Lower lobe of right lung (tissue), 2 donors: ENCODE measurements around the gene SLCO4A1. TPM values are rescaled to one million over a fixed set of nuclear protein-coding genes. Genes with fewer than 3 reads are reported as not detected.

Experiments used
- ATAC-seq, 2 donors: fragments of 200-7000 bp; cut with Tn5 transposase; one replicate each; pipeline ENCODE4 v1.9.1; 2020 to 2022; ENCODE audit warnings: mild to moderate bottlenecking in 2 of 2, moderate library complexity in 2 of 2
- DNase-seq: peaks from one replicate; pipeline ENCODE4 v3.0.0-alpha.2; 2020
- H3K27ac ChIP-seq: fragments of 200-600 bp; one replicate; pipeline ENCODE4 v1.8.0; 2022
- H3K27me3 ChIP-seq: fragments of 200-600 bp; one replicate; pipeline ENCODE4 v1.8.0; 2022; ENCODE audit warnings: low read depth
- H3K36me3 ChIP-seq: fragments of 200-600 bp; one replicate; pipeline ENCODE4 v1.8.0; 2022; ENCODE audit warnings: mild to moderate bottlenecking
- H3K4me1 ChIP-seq: fragments of 200-600 bp; one replicate; pipeline ENCODE4 v1.8.0; 2022
- H3K4me3 ChIP-seq: fragments of 200-600 bp; one replicate; pipeline ENCODE4 v1.8.0; 2022; ENCODE audit warnings: mild to moderate bottlenecking
- H3K9me3 ChIP-seq: fragments of 200-600 bp; one replicate; pipeline ENCODE4 v1.8.0; 2022
- intact Hi-C: fragments of 100-400 bp; cut with DNase I; formaldehyde crosslinking; loops from one replicate; pipeline ENCODE4 v1.11.0; 2022
- total RNA-seq: library from RNA; stranded (reverse); fragmentation: NEBNext Ultra II Directional; extraction: Animal tissue kit (Norgen Biotek cat#: 25700); gene quantifications from one replicate; pipeline ENCODE4 v1.2.1, GENCODE V29; 2021
- TF ChIP-seq, protein P1 (sequence below): fragments of 200-600 bp; IDR thresholded peaks from one replicate; pipeline ENCODE4 v1.8.0; 2022; ENCODE audit warnings: antibody characterized with exemption, mild to moderate bottlenecking
- donor health status: DM: no; HTN: yes; CAD: no; lungs with severe emphysema.

SLCO4A1 gene
- total RNA-seq, 1 donor from 2014 or later = 72.4 TPM

DNA sequence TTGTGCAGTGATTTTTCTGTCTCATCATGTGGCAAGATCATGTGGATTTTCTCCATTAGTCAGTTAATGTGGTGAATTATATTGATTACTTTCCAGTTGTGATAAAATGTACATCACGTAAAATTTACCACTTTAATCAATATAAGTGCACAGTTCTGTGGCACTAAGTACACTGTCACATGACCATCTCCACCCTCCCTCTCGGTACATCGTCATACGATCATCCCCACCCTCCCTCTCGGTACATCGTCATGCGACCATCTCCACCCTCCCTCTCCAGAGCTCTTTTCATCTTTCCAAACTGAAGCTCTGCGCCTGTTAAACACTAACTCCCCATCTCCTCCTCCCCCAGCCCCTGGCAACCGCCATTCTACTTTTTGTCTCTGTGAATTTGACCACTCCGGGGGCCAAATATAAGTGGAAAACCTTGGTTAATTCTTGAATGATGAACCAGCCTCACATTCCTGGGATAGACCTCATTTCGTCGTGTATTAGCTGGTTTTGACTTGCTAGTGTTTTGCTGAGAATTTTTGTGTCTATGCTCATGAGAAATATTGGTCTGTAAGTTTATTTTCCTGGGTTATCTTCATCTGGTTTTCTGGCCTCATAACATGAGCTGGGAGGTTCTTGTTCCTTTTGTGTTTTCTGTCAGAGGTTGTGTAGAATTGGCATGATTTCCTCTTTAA is 77.1 kb downstream of the SLCO4A1 start:
- intact Hi-C loops = no loop called here
- no peak overlapping the region for H3K4me3 ChIP-seq
- TF ChIP-seq, protein P1, sequence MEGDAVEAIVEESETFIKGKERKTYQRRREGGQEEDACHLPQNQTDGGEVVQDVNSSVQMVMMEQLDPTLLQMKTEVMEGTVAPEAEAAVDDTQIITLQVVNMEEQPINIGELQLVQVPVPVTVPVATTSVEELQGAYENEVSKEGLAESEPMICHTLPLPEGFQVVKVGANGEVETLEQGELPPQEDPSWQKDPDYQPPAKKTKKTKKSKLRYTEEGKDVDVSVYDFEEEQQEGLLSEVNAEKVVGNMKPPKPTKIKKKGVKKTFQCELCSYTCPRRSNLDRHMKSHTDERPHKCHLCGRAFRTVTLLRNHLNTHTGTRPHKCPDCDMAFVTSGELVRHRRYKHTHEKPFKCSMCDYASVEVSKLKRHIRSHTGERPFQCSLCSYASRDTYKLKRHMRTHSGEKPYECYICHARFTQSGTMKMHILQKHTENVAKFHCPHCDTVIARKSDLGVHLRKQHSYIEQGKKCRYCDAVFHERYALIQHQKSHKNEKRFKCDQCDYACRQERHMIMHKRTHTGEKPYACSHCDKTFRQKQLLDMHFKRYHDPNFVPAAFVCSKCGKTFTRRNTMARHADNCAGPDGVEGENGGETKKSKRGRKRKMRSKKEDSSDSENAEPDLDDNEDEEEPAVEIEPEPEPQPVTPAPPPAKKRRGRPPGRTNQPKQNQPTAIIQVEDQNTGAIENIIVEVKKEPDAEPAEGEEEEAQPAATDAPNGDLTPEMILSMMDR = no peak
- ATAC-seq = no peak
- peaks cover 30% of the 10 kb centered on the region for H3K27me3 ChIP-seq
- DNase-seq = no peak
- no peaks in the 10 kb centered on the region for H3K4me1 ChIP-seq
- H3K27ac ChIP-seq = no peak overlapping the region
- H3K36me3 ChIP-seq = no peaks in the 10 kb centered on the region
- H3K9me3 ChIP-seq = peaks cover 15% of the 10 kb centered on the region

Other genes starting within 250 kb of the SLCO4A1 start
- 4.5 TPM for gene CABLES2, start 235.2 kb upstream of the SLCO4A1 start, total RNA-seq
- gene RBBP8NL, start 215.0 kb upstream of the SLCO4A1 start, total RNA-seq = 2.0 TPM
- 1.8 TPM for gene GATA5, start 166.5 kb upstream of the SLCO4A1 start, total RNA-seq
- gene NTSR1, start 66.3 kb downstream of the SLCO4A1 start, total RNA-seq = not detected
- gene MRGBP, start 154.0 kb downstream of the SLCO4A1 start, total RNA-seq = 8.3 TPM
- gene OGFR, start 162.3 kb downstream of the SLCO4A1 start, total RNA-seq = 69.4 TPM
- 0.89 TPM for gene COL9A3, start 174.5 kb downstream of the SLCO4A1 start, total RNA-seq
- gene TCFL5, start 219.3 kb downstream of the SLCO4A1 start, total RNA-seq = 8.2 TPM